K562 (cell line): ENCODE results near the gene CD248. TPM values are rescaled to one million over a fixed set of nuclear protein-coding genes. Genes with fewer than 3 reads are reported as not detected.

ENCODE experiments used
- CHD2 ChIP-seq: IDR thresholded peaks from 2 replicates; pipeline ENCODE4 v1.6.1; 2011; ENCODE audit warnings: low read depth, low read length
- GATAD2A ChIP-seq: fragments of 450-650 bp; IDR thresholded peaks from 2 replicates; pipeline ENCODE4 v1.6.1; 2017
- KAT2B ChIP-seq: IDR thresholded peaks from one replicate; pipeline ENCODE4 v1.6.1; 2012; ENCODE audit warnings: low read depth, mild to moderate bottlenecking, control low read depth, inconsistent platforms, low read length, moderate library complexity
- MED1 ChIP-seq: sonication (generic); formaldehyde crosslinking; IDR thresholded peaks from 2 replicates; pipeline ENCODE4 v1.8.1; 2023; ENCODE audit warnings: missing genetic modification reagents, borderline replicate concordance
- POLR2B ChIP-seq: fragments of 450-650 bp; IDR thresholded peaks from 2 replicates; pipeline ENCODE4 v1.6.1; 2018; ENCODE audit warnings: low read depth; ENCODE audit not compliant: partially characterized antibody
- ZFX ChIP-seq: sonication (generic); formaldehyde crosslinking; IDR thresholded peaks from 2 replicates; pipeline ENCODE4 v1.8.0; 2022; ENCODE audit warnings: mild to moderate bottlenecking, missing genetic modification reagents, moderate library complexity
- ZNF282 ChIP-seq: sonication (generic); formaldehyde crosslinking; IDR thresholded peaks from 2 replicates; pipeline ENCODE4 v1.8.1; 2023; ENCODE audit warnings: missing genetic modification reagents
- polyA plus RNA-seq, 8 experiments: library from polyadenylated mRNA; depleted of rRNA in 4 of 8; stranded (reverse) in 5 of 8; unstranded in 3 of 8; fragments of >200 nt; fragmentation: Nextera tagmentation in 2 of 8; fragmentation: Illumina TruSeq in 1 of 8; extraction: Ambion mirVana in 2 of 8; extraction: Trizol in 1 of 8; gene quantifications; 2 replicates each; pipeline versions ENCODE4 v1.2.1 to v1.2.3, GENCODE V29; 2011 to 2014; ENCODE audit warnings: inconsistent platforms in 1 of 8, missing spikeins in 1 of 8
- total RNA-seq, 7 experiments: library from RNA; depleted of rRNA in 6 of 7; stranded (reverse); fragments of >200 nt in 6 of 7; fragmentation: Illumina TruSeq in 2 of 7; extraction: Trizol in 2 of 7; gene quantifications; 2 replicates each; pipeline versions ENCODE4 v1.2.1 to v1.2.3, GENCODE V29; 2011 to 2021; ENCODE audit warnings: low replicate concordance in 1 of 7
- TF ChIP-seq, protein P1 (sequence below): sonication (generic); formaldehyde crosslinking; IDR thresholded peaks from 2 replicates; pipeline ENCODE4 v1.8.0; 2022; ENCODE audit warnings: mild to moderate bottlenecking, missing genetic modification reagents
- TF ChIP-seq, protein P2 (sequence below): fragments of 250-450 bp; sonication (Bioruptor Pico); IDR thresholded peaks from 2 replicates; pipeline ENCODE4 v1.8.0; 2022; ENCODE audit warnings: inconsistent platforms
- TF ChIP-seq, protein P3 (sequence below): sonication (generic); formaldehyde crosslinking; IDR thresholded peaks from 2 replicates; pipeline ENCODE4 v1.8.0; 2022; ENCODE audit warnings: mild to moderate bottlenecking, missing genetic modification reagents
- TF ChIP-seq, protein P4 (sequence below), 3 experiments: IDR thresholded peaks in 2 of 3; conservative IDR thresholded peaks in 1 of 3; 2 replicates each; pipeline ENCODE4 v1.5.1; 2011 to 2012; ENCODE audit warnings: low read length in 3 of 3, mild to moderate bottlenecking in 3 of 3, control low read depth in 2 of 3, improper control_type of control experiment in 1 of 3, inconsistent platforms in 1 of 3, low read depth in 1 of 3, mixed read lengths in 1 of 3, moderate library complexity in 1 of 3; ENCODE audit not compliant: insufficient read depth in 2 of 3
- TF ChIP-seq, protein P5 (sequence below): IDR thresholded peaks from 2 replicates; pipeline ENCODE4 v1.6.1; 2016; ENCODE audit warnings: missing genetic modification characterization, missing compliant biosample characterization
- TF ChIP-seq, protein P6 (sequence below): sonication (generic); formaldehyde crosslinking; IDR thresholded peaks from 2 replicates; pipeline ENCODE4 v1.8.1; 2023; ENCODE audit warnings: mild to moderate bottlenecking, missing genetic modification reagents
- TF ChIP-seq, protein P7 (sequence below): sonication (generic); formaldehyde crosslinking; IDR thresholded peaks from 2 replicates; pipeline ENCODE4 v1.8.1; 2022; ENCODE audit warnings: missing genetic modification reagents

The CD248 gene
- total and polyA plus RNA-seq, 9 of the 15 experiments (the other 6 are each of a cell fraction or from before 2014, with no cell fraction given): 0.09 TPM; not detected in 8

DNA sequence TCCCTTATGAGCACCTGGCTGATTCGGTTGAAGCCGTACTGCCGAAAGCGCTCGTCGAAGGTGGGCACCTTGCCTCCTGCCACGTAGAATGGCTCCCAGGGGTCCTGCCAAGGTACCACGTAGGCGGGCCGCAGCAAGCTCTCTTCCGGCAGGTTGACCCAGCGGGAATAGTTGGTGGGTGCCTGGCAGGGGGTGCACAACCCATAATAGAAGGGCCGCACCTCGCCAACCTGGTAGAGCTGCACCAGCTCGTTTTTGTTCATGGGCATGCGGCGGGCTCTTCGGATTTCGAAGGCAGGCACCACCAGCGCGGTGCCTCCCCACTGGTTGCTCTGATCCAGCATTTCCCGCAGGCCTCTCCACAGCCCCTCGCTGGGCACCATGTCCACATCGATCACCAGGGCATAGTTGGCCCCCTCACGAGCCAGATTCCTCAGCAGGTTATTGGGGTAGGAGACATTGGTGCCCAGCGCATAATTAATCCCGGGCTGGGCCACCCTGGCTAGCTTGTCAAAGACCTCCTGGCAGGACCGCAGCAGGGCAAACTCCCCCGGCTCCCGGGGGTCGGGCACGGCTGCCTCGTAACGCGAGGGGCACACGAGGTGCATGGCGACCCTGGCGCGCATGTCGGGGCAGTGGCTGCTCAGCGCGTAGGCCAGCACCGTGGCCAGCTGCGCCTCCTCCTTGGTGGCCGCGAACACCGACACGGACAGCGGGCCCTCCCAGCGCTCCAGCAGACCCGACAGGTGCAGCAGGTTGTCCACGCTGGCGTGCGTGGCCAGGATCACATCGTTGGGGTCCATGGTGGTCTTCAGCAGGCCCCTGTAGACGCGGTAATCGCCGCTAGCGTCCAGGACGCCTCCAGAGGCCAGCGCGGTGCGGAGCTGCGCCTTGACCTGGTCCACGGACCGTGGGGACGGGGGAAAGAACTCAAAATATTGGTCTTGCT, 29.9 kb upstream of the CD248 start (continued):
- TF ChIP-seq, protein P1, sequence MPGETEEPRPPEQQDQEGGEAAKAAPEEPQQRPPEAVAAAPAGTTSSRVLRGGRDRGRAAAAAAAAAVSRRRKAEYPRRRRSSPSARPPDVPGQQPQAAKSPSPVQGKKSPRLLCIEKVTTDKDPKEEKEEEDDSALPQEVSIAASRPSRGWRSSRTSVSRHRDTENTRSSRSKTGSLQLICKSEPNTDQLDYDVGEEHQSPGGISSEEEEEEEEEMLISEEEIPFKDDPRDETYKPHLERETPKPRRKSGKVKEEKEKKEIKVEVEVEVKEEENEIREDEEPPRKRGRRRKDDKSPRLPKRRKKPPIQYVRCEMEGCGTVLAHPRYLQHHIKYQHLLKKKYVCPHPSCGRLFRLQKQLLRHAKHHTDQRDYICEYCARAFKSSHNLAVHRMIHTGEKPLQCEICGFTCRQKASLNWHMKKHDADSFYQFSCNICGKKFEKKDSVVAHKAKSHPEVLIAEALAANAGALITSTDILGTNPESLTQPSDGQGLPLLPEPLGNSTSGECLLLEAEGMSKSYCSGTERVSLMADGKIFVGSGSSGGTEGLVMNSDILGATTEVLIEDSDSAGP (CRISPR knock-in tag): no peak
- TF ChIP-seq, protein P2, sequence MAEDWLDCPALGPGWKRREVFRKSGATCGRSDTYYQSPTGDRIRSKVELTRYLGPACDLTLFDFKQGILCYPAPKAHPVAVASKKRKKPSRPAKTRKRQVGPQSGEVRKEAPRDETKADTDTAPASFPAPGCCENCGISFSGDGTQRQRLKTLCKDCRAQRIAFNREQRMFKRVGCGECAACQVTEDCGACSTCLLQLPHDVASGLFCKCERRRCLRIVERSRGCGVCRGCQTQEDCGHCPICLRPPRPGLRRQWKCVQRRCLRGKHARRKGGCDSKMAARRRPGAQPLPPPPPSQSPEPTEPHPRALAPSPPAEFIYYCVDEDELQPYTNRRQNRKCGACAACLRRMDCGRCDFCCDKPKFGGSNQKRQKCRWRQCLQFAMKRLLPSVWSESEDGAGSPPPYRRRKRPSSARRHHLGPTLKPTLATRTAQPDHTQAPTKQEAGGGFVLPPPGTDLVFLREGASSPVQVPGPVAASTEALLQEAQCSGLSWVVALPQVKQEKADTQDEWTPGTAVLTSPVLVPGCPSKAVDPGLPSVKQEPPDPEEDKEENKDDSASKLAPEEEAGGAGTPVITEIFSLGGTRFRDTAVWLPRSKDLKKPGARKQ: 0 out of 2 replicates have a peak, but pooled peaks have one; percentile 15
- TF ChIP-seq GATAD2A (0 out of 2 replicates have a peak, but pooled peaks have one; percentile 9), MED1 (CRISPR knock-in tag) (no peak), ZFX (CRISPR knock-in tag) (0 out of 2 replicates have a peak, but pooled peaks have one; percentile 21), CHD2 (no peak), KAT2B (no peak), ZNF282 (CRISPR knock-in tag) (0 out of 2 replicates have a peak, but pooled peaks have one; percentile 18), POLR2B (no peak)
- TF ChIP-seq, protein P3, sequence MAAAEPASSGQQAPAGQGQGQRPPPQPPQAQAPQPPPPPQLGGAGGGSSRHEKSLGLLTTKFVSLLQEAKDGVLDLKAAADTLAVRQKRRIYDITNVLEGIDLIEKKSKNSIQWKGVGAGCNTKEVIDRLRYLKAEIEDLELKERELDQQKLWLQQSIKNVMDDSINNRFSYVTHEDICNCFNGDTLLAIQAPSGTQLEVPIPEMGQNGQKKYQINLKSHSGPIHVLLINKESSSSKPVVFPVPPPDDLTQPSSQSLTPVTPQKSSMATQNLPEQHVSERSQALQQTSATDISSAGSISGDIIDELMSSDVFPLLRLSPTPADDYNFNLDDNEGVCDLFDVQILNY: no peak
- TF ChIP-seq, protein P4, sequence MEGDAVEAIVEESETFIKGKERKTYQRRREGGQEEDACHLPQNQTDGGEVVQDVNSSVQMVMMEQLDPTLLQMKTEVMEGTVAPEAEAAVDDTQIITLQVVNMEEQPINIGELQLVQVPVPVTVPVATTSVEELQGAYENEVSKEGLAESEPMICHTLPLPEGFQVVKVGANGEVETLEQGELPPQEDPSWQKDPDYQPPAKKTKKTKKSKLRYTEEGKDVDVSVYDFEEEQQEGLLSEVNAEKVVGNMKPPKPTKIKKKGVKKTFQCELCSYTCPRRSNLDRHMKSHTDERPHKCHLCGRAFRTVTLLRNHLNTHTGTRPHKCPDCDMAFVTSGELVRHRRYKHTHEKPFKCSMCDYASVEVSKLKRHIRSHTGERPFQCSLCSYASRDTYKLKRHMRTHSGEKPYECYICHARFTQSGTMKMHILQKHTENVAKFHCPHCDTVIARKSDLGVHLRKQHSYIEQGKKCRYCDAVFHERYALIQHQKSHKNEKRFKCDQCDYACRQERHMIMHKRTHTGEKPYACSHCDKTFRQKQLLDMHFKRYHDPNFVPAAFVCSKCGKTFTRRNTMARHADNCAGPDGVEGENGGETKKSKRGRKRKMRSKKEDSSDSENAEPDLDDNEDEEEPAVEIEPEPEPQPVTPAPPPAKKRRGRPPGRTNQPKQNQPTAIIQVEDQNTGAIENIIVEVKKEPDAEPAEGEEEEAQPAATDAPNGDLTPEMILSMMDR (IDR thresholded peaks at IDR 0.05 in 2 of 3, conservative IDR thresholded peaks at IDR 0.05 in 1 of 3; ENCODE audit: insufficient read depth in 2 of 3, low read depth in 1 of 3, low read length in 3 of 3): no peak
- TF ChIP-seq, protein P5, sequence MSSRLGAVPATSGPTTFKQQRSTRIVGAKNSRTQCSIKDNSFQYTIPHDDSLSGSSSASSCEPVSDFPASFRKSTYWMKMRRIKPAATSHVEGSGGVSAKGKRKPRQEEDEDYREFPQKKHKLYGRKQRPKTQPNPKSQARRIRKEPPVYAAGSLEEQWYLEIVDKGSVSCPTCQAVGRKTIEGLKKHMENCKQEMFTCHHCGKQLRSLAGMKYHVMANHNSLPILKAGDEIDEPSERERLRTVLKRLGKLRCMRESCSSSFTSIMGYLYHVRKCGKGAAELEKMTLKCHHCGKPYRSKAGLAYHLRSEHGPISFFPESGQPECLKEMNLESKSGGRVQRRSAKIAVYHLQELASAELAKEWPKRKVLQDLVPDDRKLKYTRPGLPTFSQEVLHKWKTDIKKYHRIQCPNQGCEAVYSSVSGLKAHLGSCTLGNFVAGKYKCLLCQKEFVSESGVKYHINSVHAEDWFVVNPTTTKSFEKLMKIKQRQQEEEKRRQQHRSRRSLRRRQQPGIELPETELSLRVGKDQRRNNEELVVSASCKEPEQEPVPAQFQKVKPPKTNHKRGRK (tag): no peak
- TF ChIP-seq, protein P6, sequence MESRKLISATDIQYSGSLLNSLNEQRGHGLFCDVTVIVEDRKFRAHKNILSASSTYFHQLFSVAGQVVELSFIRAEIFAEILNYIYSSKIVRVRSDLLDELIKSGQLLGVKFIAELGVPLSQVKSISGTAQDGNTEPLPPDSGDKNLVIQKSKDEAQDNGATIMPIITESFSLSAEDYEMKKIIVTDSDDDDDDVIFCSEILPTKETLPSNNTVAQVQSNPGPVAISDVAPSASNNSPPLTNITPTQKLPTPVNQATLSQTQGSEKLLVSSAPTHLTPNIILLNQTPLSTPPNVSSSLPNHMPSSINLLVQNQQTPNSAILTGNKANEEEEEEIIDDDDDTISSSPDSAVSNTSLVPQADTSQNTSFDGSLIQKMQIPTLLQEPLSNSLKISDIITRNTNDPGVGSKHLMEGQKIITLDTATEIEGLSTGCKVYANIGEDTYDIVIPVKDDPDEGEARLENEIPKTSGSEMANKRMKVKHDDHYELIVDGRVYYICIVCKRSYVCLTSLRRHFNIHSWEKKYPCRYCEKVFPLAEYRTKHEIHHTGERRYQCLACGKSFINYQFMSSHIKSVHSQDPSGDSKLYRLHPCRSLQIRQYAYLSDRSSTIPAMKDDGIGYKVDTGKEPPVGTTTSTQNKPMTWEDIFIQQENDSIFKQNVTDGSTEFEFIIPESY (CRISPR knock-in tag): peak; percentile 85
- TF ChIP-seq, protein P7, sequence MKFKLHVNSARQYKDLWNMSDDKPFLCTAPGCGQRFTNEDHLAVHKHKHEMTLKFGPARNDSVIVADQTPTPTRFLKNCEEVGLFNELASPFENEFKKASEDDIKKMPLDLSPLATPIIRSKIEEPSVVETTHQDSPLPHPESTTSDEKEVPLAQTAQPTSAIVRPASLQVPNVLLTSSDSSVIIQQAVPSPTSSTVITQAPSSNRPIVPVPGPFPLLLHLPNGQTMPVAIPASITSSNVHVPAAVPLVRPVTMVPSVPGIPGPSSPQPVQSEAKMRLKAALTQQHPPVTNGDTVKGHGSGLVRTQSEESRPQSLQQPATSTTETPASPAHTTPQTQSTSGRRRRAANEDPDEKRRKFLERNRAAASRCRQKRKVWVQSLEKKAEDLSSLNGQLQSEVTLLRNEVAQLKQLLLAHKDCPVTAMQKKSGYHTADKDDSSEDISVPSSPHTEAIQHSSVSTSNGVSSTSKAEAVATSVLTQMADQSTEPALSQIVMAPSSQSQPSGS (CRISPR knock-in tag): no peak
